GM10248 (cell line): ENCODE data around the gene SLC20A1.

Experiments used
- CTCF ChIA-PET: fragments of 300-600 bp; sonication (Branson Sonifier 250); formaldehyde crosslinking; extraction: SDS; loops from one replicate; lab custom pipeline; 2021; ENCODE audit warnings: antibody characterized with exemption; lab: Yijun Ruan, JAX
- POLR2A ChIA-PET: fragments of 350-650 bp; sonication (Branson Sonifier 250); formaldehyde crosslinking; extraction: SDS; loops from one replicate; lab custom pipeline; 2020; ENCODE audit warnings: antibody characterized with exemption; lab: Yijun Ruan, JAX
- DNase-seq: peaks from one replicate; pipeline ENCODE4 v3.0.0; 2012; ENCODE audit errors: extremely low spot score
- TF ChIP-seq, protein P1 (sequence below): IDR thresholded peaks from 2 replicates; pipeline ENCODE4 v1.5.1; 2012; ENCODE audit warnings: mild to moderate bottlenecking, low read depth; ENCODE audit errors: extremely low read depth, missing control alignments, control extremely low read depth

SLC20A1 gene

GRCh38 chr2:112693596-112693995 lies 47.9 kb downstream of the SLC20A1 start:
- TF ChIP-seq, protein P1, sequence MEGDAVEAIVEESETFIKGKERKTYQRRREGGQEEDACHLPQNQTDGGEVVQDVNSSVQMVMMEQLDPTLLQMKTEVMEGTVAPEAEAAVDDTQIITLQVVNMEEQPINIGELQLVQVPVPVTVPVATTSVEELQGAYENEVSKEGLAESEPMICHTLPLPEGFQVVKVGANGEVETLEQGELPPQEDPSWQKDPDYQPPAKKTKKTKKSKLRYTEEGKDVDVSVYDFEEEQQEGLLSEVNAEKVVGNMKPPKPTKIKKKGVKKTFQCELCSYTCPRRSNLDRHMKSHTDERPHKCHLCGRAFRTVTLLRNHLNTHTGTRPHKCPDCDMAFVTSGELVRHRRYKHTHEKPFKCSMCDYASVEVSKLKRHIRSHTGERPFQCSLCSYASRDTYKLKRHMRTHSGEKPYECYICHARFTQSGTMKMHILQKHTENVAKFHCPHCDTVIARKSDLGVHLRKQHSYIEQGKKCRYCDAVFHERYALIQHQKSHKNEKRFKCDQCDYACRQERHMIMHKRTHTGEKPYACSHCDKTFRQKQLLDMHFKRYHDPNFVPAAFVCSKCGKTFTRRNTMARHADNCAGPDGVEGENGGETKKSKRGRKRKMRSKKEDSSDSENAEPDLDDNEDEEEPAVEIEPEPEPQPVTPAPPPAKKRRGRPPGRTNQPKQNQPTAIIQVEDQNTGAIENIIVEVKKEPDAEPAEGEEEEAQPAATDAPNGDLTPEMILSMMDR, result no peak
- ChIA-PET CTCF (interaction anchor here (1.0 to 5.2 kb wide), 7 partner anchors 8 to 92 kb away, joined by 3 to 43 read pairs (median 37); partner anchors contain the start of gene SLC20A1), POLR2A (no interaction called here)
- DNase-seq, result no peak

GRCh38 chr2:112694182-112694581 lies 48.4 kb downstream of the SLC20A1 start:
- no peak for DNase-seq
- POLR2A ChIA-PET, result no interaction called here
- CTCF ChIA-PET, result interaction anchor here (1.0 to 4.7 kb wide), 2 partner anchors 14 to 68 kb away, joined by 3 to 43 read pairs; no protein-coding TSS in a partner anchor
- TF ChIP-seq, protein P1, result no peak

DNA sequence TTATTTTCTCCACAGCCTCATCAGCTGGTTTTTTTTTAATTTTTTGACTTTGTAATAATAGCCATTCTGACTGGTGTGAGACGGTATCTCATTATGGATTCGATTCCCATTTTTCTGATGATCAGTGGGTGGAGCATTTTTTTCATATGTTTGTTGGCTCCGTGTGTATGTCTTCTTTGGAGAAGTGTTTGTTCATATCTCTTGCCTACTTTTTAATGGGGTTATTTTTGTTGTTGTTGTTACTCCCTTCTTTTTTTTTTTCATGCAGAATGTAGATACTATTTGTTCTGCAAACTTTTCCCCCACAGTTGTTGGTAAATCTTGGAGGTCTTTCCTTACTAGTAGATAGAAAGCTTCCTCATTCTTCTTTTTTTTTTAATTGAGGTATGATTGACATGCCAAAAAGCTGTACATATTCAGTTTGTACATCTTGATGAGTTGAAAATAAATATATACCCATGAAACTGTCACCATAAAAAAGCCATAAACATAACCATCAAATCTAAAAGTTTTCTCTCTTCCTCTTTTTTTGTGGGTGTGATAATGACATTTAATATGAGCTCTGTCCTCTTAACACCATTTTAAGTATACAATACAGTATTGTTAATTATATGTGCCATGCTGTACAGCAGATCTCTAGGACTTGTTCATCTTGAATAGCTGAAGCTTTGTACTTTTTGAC lies 53.2 kb downstream of the SLC20A1 start:
- DNase-seq, result no peak
- ChIA-PET CTCF (interaction anchor here (0.8 to 6.0 kb wide), 10 partner anchors 8 to 99 kb away, joined by 3 to 39 read pairs (median 6); no protein-coding TSS in a partner anchor), POLR2A (no interaction called here)
- TF ChIP-seq, protein P1, result no peak

DNA sequence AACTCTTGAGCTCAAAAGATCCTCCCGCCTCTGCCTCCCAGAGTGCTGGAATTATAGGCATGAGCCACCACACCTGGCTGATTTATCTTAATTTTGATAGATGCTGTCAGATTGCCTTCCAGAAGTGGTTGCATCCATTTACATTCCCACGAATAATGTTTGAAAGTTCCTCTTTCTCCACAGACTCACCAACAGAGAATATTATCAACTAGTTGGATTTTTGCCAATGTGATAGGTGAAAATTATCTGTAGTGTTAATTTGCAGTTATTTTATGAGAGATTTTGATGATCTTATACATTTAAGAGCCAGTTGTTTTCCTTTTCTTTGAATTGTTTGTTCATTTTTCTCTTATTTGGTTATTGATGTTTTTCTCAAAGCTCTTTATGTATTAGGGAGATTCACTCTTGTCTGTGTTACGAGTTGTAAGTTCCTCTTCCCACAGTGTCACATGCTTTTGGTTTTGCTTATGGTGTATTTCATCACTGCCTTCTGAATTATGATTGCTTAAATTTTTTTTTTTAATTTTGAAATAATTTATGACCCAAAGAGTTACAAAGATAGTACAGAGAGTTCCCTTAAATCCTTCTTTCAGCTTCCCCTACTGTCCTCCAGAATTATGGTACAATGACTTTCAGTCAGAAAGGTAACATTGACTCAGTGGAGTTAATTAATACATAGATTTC lies 54.4 kb downstream of the SLC20A1 start:
- TF ChIP-seq, protein P1, result no peak
- CTCF ChIA-PET, result interaction anchor here (0.8 to 6.0 kb wide), 9 partner anchors 9 to 241 kb away, joined by 3 to 39 read pairs (median 8); no protein-coding TSS in a partner anchor
- POLR2A ChIA-PET, result interaction anchor here (0.7 kb wide), 1 partner anchor 54 kb away, joined by 7 read pairs; the partner anchor contains the start of gene SLC20A1
- DNase-seq, result no peak

DNA sequence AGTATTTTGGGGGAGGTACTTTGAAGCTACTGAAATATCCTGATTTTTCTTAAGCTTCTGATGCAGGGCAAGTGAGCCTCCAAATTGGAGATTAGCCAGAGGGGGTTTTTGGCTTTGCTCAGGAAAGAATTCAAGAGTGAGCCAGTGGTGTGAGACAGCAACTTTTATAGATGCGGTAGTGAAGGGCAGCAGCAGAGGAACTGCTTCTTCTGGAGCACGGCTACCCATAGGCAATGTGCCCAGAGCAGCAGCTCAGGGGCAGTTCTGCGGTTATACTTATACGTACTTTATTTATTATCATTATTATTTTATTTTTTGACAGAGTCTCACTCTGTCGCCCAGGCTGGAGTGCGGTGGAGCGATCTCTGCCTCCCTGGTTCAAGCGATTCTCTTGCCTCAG lies 55.3 kb downstream of the SLC20A1 start:
- CTCF ChIA-PET, result interaction anchor here (0.7 to 6.0 kb wide), 6 partner anchors 8 to 77 kb away, joined by 3 to 39 read pairs (median 12); no protein-coding TSS in a partner anchor
- POLR2A ChIA-PET, result no interaction called here
- DNase-seq, result no peak
- TF ChIP-seq, protein P1, result no peak

DNA sequence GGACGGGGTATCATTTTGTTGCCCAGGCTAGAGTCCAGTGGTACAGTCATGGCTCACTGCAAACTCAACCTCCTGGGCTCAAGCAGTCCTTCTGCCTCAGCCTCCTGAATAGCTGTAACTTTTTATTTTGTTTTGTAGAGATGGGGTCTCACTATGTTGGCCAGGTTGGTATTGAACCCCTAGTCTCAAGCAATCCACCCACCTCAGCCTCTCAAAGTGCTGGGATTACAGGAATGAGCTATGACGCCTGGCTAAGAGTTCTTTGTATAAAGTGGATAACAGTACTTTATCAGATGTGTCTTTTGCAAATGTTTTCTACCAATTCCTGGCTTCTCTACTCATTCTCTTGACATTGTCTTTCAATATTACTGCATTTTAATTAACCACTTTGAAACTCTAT lies 57.9 kb downstream of the SLC20A1 start:
- POLR2A ChIA-PET, result no interaction called here

More for the DNA sequence above, 57.9 kb downstream of the SLC20A1 start:
- no peak for DNase-seq
- CTCF ChIA-PET, result interaction anchor here (0.6 to 8.1 kb wide), 6 partner anchors 8 to 255 kb away, joined by 3 to 99 read pairs (median 3); no protein-coding TSS in a partner anchor
- TF ChIP-seq, protein P1, result no peak
